Measurements from ENCODE around the gene CXADR.

DNA sequence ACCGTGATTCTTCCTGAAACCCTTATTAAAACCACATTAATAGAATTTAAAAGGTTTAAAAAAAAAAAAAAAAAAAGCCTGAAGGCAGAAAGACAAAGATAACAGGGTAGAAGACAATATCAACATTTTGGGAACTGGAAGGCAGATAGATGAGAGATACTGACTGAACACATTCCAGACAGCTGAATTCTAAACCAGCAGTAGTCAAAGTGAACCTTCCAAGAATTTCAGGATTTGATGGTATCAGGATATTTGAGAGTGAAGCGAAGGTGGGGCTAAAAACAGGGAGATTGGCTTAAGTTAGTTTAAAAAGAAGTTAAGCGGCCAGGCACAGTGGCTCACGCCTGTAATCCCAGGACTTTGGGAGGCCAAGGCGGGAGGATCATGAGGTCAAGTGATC is 5.3 kb upstream of the CXADR start:
- no peak for TF ChIP-seq EZH2phosphoT487 (IDR thresholded peaks at IDR 0.05; ENCODE audit: borderline replicate concordance, low read depth, low read length)
- TF ChIP-seq, protein P1, sequence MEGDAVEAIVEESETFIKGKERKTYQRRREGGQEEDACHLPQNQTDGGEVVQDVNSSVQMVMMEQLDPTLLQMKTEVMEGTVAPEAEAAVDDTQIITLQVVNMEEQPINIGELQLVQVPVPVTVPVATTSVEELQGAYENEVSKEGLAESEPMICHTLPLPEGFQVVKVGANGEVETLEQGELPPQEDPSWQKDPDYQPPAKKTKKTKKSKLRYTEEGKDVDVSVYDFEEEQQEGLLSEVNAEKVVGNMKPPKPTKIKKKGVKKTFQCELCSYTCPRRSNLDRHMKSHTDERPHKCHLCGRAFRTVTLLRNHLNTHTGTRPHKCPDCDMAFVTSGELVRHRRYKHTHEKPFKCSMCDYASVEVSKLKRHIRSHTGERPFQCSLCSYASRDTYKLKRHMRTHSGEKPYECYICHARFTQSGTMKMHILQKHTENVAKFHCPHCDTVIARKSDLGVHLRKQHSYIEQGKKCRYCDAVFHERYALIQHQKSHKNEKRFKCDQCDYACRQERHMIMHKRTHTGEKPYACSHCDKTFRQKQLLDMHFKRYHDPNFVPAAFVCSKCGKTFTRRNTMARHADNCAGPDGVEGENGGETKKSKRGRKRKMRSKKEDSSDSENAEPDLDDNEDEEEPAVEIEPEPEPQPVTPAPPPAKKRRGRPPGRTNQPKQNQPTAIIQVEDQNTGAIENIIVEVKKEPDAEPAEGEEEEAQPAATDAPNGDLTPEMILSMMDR (conservative IDR thresholded peaks at IDR 0.05; ENCODE audit: low read length): no peak

Data from OCI-LY7 (cell line).